HS-27A (cell line): ENCODE measurements around the gene RPL21.
"Not testable (repeated sequence)": the region's sequence is repeated elsewhere in the genome, so short reads cannot be mapped to it uniquely, and the experiment has no call there.

Source experiments
- DNase-seq: peaks from one replicate; pipeline ENCODE4 v3.0.0-alpha.2; 2012; ENCODE audit warnings: low read depth, missing footprints

RPL21 gene

DNA sequence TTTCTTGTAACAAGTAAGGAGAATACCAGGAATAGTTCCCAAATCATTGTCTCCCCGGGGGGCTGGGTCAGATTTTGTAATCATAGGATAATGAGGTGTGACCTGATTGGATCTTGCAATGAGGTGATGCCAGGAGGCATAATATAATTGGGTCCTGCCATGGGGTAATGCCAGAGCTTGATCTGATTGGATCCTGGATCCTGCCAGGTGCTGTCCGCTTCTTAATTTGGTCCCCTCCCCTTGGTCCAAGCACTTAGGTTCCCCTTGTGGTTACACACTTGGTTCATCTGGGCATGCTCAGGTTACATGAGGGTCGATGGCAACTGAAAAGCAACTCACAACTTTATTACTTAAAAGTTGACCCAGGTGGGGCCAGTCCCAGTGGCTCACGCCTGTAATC, 39.4 kb downstream of the RPL21 start:
- DNase-seq: no peak

DNA sequence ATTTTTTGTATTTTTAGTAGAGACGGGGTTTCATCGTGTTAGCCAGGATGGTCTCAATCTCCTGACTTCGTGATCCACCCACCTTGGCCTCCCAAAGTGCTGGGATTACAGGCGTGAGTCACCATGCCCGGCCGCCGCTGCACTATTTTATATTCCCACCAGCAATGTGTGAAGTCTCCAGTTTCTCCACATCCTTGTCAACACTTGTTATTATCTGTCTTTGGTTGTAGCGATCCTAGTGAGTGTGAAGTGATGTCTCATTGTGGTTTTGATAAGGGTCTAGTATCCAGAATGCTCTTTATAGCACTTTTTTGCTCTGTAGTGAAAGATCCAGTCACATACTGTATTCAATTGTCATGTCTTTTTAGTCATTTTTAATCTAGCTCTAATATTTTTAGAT, 40.6 kb downstream of the RPL21 start:
- not testable (repeated sequence) for DNase-seq

DNA sequence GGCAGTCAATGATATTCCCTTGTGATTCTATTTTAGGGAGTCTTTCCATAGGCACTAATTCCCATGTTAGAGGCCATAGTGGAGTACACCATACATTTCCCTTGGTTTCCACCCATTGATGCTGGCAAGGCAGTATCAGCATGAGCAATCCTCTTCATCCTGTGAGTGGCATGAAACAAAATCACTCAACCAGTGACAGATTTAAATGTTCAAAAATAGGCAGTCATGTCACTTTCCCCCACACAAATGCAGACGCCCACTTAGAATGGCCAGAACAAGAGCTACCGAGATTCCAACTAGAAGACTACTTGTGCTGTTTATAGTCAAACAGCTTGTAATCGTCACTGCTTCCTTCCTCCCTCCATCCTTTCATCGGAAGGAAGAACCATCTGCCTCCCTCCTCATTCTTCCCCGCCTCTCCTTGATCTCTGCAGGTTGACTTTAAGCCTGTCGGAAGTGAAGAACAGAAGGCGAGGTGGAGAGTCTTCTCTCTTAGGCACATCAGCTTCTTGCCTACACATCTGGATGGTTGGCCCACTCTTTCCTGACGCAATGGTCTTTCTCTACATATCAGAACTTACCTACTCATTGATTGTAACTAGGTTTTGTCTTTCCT, 41.8 kb downstream of the RPL21 start:
- no peak for DNase-seq

DNA sequence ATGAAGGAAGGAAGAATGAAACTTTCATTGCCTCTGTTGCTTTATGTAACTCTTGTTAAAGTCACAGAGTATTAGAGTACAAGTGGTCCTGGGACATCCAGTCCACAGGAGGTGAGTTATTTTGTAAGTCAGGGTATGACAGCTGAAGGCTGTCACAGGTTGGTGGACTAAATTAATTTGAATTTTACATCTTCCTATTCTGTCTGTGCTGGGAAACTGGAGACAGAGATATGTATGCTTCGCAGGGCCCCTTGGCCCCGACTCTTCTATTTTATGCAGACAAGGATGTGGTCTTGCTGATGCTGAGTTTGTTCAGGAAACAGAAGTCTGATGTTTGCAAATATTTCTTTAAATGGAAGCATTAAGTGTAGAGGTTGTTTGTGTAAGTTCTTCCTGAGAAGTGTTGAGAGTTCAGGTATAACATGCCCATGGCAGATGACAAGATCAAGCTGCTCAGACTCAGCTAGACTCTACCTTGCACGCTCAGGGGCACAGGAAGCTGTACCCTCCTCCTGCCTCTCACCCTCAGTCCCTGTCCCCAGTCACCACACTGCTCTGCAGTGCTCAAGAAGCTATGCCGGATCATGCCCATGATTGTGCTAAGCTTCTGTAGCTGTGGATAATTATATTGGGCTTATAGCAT, 42.6 kb downstream of the RPL21 start:
- DNase-seq: no peak

DNA sequence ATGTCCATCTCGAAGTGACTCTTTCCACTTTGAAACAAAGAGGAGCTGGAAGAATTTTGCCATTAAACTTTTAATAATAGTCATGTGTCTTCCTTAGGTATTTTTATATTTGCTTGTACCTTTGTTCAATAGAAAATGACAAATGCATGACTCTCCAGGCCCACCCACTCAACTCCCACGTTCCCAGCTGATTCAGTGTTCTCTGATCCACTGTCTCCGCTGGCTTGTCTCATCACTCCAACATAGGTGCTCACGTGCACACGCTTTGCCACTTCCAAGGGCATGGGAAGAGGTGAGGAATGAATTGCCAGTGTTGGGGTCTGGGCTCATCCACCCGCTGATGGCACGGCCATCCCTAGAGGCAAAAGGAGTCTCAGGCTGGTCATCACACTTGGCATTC, 43.7 kb downstream of the RPL21 start:
- DNase-seq: no peak

DNA sequence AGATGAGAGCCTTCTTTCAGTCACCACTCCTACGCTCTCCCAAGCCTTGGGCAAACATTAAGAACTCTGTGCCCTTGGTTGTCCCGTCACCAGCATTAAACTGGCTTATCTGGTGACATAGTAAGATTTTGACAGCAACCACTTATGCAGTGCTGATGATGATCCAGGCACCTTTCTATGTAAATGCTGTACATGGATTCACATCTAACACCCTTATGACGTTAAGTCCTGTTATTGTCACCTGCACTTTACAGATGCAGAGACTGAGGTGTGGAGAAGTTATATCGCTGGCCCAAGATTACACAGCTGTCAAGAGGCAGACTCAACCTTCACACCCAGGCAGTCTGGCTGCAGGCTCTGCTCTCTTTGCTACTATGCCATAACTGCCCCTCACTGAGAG, 44.3 kb downstream of the RPL21 start:
- DNase-seq: no peak

DNA sequence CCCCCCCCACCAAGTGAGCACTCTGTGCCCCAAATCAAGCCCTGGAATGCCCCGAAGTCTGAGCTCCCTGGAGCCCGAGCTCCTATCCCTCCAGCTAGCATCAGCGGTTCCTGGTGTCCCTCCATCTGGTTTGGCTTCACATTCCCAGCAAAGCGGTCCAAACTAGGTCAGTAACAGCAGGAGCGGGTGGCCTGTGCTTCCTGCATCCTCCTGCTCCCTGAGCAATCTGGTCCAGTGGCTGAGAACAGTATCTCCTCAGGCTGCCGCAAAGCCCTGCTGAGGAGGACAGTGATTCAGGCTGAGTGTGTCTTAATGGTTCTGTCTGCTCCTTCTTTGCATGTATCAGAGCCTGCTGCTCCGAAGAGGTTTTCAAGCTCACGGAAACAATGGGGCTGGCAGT, 45.1 kb downstream of the RPL21 start:
- no peak for DNase-seq

DNA sequence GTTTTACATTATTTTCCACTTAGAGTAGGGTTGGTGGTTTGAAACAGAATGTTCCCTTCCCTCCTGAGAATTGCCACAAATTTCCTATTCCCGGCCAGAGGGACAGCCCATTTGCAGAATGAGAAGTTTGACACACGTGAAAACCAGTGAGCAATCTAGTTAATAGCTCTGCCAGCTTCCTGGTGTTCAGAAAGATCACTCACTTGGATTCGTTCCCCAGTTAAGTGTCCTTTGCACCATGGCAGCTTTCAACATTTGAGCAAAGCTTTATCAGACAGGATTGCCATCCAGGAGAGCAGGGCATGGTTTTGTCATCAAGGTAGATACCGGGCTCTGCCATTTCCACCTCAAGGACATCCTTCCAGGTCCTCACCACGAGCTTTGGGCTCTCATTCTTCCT, 47.5 kb downstream of the RPL21 start:
- no peak for DNase-seq

DNA sequence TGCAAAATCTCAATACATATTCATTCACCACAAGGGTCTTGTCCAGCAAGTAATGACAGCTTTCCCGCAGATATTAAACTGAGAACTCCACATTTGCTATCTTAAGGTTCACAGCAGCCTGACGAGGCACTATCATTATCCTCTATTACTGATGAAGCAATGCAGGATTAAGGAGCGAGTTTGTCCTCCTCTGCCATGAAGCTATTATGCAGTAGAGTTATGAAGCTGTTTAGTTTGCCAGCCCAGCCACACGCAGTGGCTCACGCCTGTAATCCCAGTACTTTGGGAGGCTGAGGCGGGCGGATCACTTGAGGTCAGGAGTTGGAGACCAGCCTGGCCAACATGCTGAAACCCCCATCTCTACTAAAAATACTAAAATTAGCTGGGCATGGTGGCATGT, 49.0 kb downstream of the RPL21 start:
- not testable (repeated sequence) for DNase-seq

DNA sequence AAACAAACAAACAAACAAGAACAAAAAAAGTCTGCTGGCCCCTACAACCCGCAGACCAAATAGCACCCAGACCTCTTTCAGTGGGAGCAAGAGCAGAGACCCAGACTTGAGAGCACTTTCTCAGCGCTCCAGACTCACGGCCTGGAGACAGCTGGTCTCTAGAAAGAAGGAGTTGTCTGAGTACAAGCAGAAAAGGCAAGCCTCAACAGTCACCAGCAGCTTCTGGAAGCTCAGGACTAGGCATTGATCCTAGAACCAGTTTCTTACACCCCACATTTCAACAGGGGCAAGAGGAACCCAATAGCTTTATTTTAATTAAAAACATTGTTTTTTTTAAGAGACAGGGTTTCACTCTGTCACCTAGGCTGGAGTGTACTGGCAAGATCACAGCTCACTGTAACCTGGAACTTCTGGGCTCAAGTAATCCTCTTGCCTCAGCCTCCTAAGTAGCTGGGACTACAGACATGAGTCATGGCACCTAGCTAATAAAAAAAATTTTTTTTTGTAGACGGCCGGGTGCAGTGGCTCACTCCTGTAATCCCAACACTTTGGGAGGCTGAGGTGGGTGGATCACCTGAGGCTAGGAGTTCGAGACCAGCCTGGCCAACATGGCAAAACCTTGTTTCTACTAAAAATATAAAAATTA, 49.7 kb downstream of the RPL21 start:
- DNase-seq: no peak

DNA sequence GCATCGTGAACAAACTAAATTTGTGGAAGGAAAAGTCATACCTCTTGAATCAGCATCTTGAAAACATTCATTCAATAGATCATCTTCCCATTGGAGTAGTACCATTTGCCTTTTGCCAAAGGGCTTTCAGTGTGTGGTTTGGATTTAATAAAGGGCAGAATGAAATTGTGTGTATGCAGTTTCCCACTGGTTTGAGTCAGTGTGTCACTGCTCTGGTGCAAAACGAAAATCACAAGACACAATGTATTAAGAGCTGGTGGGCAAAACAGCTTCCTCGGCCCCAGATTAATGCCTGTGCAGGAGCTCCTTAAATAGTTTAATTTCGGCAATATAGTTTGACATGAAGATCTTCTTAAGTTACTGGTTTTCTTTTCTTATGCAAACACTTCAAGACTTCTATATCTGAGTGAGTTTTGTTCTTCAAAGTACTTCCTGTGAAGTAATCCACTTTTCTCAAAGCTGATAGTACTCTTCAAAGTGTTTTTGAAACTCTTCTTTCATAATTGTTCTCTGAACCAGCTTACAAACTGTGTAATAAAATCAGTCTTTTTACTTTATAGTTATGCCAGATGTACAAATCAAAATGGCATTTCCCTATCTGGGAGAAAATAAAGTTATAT, 51.4 kb downstream of the RPL21 start:
- DNase-seq: no peak

DNA sequence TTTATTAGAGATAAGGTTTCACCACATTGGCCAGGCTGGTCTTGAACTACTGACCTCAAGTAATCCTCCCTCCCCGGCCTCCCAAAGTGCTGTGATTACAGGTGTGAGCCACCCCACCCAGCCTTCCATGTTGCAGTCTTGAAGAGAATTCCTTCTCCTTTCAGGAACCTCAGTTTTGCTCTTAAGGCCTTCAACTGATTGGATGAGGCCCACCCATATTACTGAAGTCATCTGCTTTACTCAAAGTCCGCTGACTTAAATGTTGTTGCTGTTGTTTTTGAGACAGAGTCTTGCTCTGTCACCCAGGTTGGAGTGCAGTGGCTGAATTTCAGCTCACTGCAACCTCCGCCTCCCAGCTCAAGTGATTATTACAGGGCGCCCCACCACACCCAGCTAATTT, 52.7 kb downstream of the RPL21 start:
- DNase-seq: no peak

DNA sequence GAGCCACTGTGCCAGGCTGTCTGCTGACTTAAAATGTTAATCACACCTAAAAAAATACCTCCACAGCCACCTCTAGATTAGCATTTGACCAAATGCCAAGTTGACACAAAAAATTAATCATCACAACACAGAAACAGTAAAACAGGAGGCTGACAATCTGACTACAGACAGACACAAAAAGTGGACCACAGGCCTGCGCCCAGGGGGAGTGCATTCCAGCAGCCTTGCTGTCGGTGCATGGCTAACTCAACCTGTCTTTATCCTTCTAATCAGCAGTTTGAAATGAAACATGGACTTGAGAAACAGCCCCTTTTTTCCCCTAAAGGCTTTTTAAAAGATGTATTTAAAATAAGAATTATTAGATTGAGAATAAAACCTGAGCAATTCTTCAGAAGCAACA, 53.3 kb downstream of the RPL21 start:
- no peak for DNase-seq
